ENCODE results near the gene QTRT2.

- TF ChIP-seq EZH2phosphoT487 (IDR thresholded peaks at IDR 0.05; ENCODE audit: insufficient read depth, low read depth) (no peak), EZH2 (IDR thresholded peaks at IDR 0.05; ENCODE audit: insufficient read depth, poor library complexity, severe bottlenecking) (no peak)
Observed at GRCh38 chr3:114104414-114104813, 47.9 kb downstream of the QTRT2 start.

Data from GM23248 (cell line).